HUES6 (cell line): ENCODE measurements around the gene CD58.
"Not testable (repeated sequence)": the region's sequence is repeated elsewhere in the genome, so short reads cannot be mapped to it uniquely, and the experiment has no call there.

Experiments
- H3K27ac ChIP-seq: 2 replicates; pipeline ENCODE4 v1.7.0; 2013; ENCODE audit warnings: low read depth, mild to moderate bottlenecking, low read length, inconsistent platforms
- H3K27me3 ChIP-seq: 2 replicates; pipeline ENCODE4 v1.6.1; 2013; ENCODE audit warnings: low read length; ENCODE audit not compliant: control insufficient read depth, insufficient read depth
- H3K36me3 ChIP-seq: 2 replicates; pipeline ENCODE4 v1.6.1; 2013; ENCODE audit warnings: low read length; ENCODE audit not compliant: control insufficient read depth, insufficient read depth
- H3K4me1 ChIP-seq: 2 replicates; pipeline ENCODE4 v1.6.1; 2013; ENCODE audit warnings: low read length; ENCODE audit not compliant: control insufficient read depth, insufficient read depth
- H3K4me3 ChIP-seq: 2 replicates; pipeline ENCODE4 v1.5.1; 2013; ENCODE audit warnings: low read depth, low read length
- H3K9ac ChIP-seq: one replicate; pipeline ENCODE4 v1.6.1; 2013; ENCODE audit warnings: mild to moderate bottlenecking, low read length
- H3K9me3 ChIP-seq: 2 replicates; pipeline ENCODE4 v1.6.1; 2013; ENCODE audit warnings: low read depth, low read length; ENCODE audit not compliant: control insufficient read depth, insufficient read depth

The CD58 gene

GRCh38 chr1:116591006-116591950, 20.5 kb upstream of the CD58 start:
- H3K4me1 ChIP-seq, result peaks cover 14% of the 10 kb centered on the region
- not testable (repeated sequence) for H3K27ac ChIP-seq, H3K9ac ChIP-seq, H3K36me3 ChIP-seq, H3K4me3 ChIP-seq, H3K9me3 ChIP-seq, H3K27me3 ChIP-seq

DNA sequence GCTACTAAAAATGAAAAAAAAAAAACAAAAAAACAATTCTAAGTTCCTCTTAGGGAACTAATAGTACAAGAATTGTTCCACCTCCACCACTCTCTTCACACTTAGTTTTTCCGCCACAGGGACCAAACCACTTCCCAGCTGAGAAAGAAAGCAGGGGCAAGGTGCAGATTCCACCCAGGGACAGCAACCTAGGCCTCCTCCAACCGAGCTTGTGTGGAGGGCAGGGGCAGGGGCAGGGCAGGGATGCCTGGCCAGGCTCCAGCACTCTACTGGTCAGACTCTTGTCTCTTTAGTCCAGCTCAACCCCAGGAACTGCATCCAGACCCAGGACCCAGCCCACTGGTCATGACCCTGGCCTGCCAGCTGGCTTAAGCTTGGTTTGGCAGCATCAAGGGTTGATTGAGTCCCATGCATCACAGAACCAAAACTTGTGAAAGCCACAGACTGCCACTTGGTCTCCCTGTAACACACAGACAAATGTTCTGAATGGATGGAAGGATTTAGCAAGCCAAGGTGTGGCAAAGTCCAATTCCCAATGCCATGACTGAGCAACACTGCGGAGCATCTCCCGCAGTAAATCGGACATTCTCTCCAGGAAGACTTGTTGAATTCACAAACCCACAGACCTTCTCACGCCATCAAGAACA, 19.7 kb upstream of the CD58 start:
- H3K9ac ChIP-seq, H3K27ac ChIP-seq, H3K4me3 ChIP-seq, H3K9me3 ChIP-seq, H3K36me3 ChIP-seq, H3K27me3 ChIP-seq: not testable (repeated sequence)
- H3K4me1 ChIP-seq, result peaks cover 11% of the 10 kb centered on the region

DNA sequence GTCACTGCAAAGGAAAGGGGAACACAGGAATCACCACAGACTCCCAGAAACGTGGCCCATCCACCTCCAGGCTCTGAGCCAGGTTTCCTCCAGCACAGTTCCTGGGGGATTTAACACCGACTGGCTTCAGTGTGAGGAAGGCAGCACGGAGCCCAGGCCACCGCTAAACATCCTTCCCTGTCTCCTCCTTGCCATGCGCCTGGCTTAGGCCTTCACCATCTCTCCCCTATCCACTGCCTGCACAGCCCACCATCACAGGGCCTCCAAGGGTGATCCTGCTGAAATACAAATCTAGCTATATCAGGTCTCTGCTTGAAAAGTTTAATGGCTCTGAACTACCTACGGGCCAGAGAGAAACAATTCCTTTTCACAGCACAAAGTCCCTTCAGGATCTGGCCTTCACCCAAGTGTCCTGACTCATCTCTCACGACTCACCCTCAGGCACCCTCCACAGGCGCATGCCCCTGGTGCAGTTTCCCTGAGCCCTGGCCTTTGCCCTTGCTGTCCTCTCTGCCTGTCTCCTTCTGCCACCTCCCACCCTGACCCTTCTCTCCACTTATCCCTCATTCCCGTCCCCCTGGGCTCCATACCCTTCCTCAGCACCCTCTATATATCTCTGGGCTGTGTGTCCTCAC, 18.4 kb upstream of the CD58 start:
- Histone ChIP-seq H3K4me1 (peaks cover 11% of the 10 kb centered on the region), H3K36me3 (peaks cover 16% of the 10 kb centered on the region)
- H3K4me3 ChIP-seq, H3K27ac ChIP-seq, H3K27me3 ChIP-seq, H3K9ac ChIP-seq, H3K9me3 ChIP-seq: not testable (repeated sequence)

DNA sequence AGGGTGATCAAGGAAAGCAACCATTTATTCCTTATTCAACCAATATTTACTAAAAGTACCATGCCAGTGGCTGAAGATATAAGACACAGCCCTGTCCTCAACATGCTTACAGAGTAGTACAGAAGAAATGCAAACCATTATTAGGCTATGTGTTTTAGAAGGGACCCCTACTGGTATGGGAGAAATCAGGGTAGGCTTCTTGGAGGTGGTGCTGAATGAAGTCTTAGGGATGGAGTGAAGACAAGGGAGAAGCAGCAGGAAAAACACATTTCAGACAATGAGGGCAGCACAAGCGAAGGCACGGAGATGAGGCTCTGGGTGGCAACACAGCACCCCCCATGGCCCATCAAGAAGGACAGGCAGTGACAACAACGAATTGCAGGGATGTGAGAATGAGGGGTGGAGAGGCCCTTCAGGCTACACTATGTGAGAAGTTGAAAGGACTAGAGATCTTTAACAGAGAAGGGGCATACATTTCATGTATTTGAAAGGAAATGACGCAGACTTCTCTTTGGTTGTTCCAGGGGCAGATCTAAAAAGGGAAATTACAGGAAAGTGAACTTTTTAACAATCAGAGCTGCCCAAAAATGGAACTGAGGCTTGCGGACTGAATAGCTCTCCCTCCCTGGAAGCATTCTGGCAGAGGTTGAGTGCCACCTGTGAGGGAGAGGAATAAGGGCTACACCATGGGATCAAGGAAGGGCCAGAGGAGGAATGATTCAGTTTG, 16.8 kb upstream of the CD58 start:
- H3K4me1 ChIP-seq, result peaks cover 11% of the 10 kb centered on the region
- no peaks in the 10 kb centered on the region for H3K27me3 ChIP-seq
- H3K27ac ChIP-seq, result no peak overlapping the region
- no peak overlapping the region for H3K4me3 ChIP-seq
- H3K36me3 ChIP-seq, result peaks cover 26% of the 10 kb centered on the region
- H3K9ac ChIP-seq, result no peak overlapping the region
- H3K9me3 ChIP-seq, result no peaks in the 10 kb centered on the region

GRCh38 chr1:116586741-116587143, 15.9 kb upstream of the CD58 start:
- Histone ChIP-seq H3K27me3 (no peaks in the 10 kb centered on the region), H3K4me1 (peaks cover 6% of the 10 kb centered on the region), H3K27ac (no peak overlapping the region), H3K9ac (no peak overlapping the region), H3K36me3 (peaks cover 26% of the 10 kb centered on the region), H3K9me3 (no peaks in the 10 kb centered on the region), H3K4me3 (no peak overlapping the region)

DNA sequence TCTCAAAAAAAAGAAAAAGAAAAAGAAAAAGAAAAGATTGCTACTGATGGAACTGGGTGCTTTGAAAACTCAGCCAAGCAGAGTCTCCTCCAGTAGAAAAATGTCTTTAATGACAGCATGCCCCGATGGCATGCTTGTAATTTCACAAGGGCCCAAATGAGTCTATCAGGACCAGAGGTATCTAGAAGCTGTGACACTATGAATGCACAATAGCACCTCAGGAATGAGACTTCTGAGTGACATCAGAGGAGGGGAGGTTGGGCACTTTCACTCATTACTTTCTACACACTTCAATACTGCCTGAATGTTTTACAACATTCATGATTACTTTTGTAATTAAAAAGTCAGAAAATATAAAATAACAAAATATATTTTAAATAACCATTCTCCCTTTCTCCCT, 15.1 kb upstream of the CD58 start:
- H3K36me3 ChIP-seq, result peaks cover 26% of the 10 kb centered on the region
- H3K9ac ChIP-seq, result no peak overlapping the region
- H3K9me3 ChIP-seq, result no peaks in the 10 kb centered on the region
- H3K27me3 ChIP-seq, result no peaks in the 10 kb centered on the region
- H3K27ac ChIP-seq, result no peak overlapping the region
- no peak overlapping the region for H3K4me3 ChIP-seq
- H3K4me1 ChIP-seq, result peaks cover 6% of the 10 kb centered on the region

DNA sequence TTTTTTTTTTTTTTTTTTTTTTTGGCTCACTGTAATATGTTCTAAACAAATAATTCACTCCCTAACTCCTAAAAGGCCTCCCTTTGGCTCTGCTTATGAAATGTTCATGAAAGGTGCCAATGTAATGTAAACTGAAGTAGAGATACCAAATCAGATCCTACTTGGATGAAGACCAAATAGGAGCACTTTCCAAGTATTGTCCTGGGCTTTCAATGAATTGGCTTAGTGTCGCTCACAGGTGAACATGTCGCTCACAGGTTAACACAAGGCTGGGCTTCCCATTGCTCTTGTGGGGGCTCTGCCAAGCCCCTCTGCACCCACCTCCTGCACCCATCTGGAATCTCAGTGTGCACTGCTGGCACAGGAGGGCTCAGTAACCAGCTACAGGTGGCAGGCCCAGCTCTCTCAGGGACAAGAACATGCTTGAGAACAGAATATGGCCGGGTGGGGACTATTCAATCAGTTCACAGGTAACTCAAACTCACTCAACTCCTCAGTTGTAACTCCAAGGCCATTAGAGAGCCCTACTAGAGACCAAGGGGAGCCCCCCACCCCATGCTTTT, 10.6 kb upstream of the CD58 start:
- Histone ChIP-seq H3K4me1 (peaks cover under 1% of the 10 kb centered on the region; the same call in 1 of the 2 replicates), H3K27ac (no peak overlapping the region), H3K9ac (no peak overlapping the region), H3K4me3 (no peak overlapping the region), H3K9me3 (no peaks in the 10 kb centered on the region), H3K27me3 (no peaks in the 10 kb centered on the region), H3K36me3 (peaks cover 28% of the 10 kb centered on the region)

GRCh38 chr1:116580446-116581322, 9.9 kb upstream of the CD58 start:
- no peak overlapping the region for H3K9ac ChIP-seq
- H3K4me3 ChIP-seq, result no peak overlapping the region
- H3K27me3 ChIP-seq, result no peaks in the 10 kb centered on the region
- H3K36me3 ChIP-seq, result peaks cover 28% of the 10 kb centered on the region
- no peak overlapping the region for H3K27ac ChIP-seq
- H3K9me3 ChIP-seq, result no peaks in the 10 kb centered on the region
- no peaks in the 10 kb centered on the region for H3K4me1 ChIP-seq

DNA sequence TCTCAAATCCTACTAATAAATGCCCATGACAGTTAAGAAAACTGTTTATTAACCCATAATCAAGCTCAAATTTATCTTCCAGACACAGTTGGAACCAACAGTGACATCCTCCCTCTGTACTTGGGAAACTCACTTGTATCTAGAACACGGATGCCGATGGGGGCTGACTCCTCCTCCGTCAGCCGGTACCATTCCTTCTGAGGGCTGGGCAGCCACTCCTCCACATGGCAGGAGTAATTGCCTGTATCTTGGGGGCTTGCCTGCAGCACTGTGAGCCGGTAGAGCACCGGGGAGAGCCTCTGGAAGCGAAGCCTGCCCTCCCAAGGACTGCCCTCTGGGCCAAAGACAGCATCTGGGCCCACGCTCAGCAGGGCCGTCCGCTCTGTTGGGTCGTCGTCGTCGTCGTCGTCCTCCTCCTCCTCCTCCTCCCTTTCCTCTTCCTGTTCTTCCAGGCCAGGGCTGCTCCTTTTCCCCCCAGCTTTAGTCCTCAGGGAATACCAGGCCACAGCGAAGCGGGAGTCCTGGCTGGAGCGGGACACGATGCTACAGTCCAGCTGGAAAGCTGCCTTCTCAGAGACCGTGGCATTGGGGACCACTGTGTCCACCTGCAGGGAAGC, 8.5 kb upstream of the CD58 start:
- peaks cover 21% of the 10 kb centered on the region for H3K36me3 ChIP-seq
- H3K9me3 ChIP-seq, result no peaks in the 10 kb centered on the region
- H3K27me3 ChIP-seq, result no peaks in the 10 kb centered on the region
- no peak overlapping the region for H3K27ac ChIP-seq
- H3K4me3 ChIP-seq, result no peak overlapping the region
- no peaks in the 10 kb centered on the region for H3K4me1 ChIP-seq
- H3K9ac ChIP-seq, result no peak overlapping the region
